ENCODE data around the gene TBC1D1.

Gene TBC1D1

DNA sequence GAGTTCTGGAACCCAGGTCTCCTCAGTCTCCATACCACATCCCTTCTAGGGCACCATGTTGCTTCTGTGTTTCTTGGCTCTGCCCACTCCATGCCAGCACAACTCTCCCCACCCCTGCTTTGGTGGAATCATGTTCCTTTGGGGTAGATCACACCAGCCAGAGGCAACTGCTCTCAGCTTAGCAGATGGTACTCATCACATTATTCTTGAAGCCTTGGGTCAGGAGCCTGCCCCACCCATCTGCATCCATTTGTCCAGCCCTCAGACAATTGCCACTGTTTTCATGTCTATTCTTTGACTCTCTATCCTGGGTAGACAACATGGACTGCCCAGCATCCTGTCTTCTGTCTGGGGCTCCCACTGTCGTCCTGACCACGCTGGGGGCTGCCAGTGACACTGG lies 216.9 kb downstream of the TBC1D1 start:
- DNase-seq = peak; percentile 10

DNA sequence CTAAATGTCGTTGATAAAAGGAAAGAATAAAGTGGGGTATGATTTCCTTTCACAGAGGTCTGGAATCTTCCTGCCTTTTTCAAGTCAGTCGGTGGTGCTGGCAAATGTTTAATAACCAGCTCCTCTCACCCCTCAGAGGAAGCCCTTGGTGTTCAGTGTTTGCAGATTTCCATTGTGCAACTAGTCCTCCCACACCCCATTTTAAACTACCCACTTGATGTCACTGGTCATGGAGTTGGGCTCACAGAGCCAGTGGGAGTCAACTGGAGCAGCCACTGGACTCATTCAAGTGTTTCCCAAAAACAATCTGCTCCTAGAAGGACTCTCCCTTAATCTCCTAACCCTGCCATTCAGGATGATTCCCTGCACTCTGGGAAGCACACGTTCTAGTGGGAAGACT lies 218.5 kb downstream of the TBC1D1 start:
- DNase-seq = peak; percentile 22

GRCh38 chr4:38109896-38110295 lies 219.0 kb downstream of the TBC1D1 start:
- DNase-seq = peak; percentile 81

DNA sequence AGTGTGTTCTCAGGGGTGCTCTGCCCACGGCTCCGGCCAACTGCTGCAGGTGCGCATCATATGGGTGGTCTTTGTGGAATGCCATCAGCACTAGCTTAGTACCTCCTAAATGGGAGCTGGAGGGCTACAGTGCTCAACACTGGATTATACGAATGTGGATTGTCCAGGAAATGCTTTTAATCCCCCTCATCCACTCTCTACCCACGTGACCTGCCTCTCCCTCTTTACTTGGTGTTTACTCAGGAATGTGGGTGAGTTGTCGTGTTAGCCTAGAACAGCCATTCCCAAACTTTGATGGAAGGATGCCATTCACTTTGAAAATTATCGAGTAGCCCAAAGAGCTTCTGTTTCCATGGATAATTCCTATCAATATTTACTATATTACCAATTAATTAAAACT lies 220.1 kb downstream of the TBC1D1 start:
- no peak for DNase-seq

GRCh38 chr4:38111717-38112116 lies 220.8 kb downstream of the TBC1D1 start:
- no peak for DNase-seq

- DNase-seq = no peak
These were observed 222.2 kb downstream of the TBC1D1 start for GRCh38 chr4:38113132-38113531.

- no peak for DNase-seq
These were observed 222.7 kb downstream of the TBC1D1 start for GRCh38 chr4:38113551-38113950.

GRCh38 chr4:38114386-38115150 lies 223.7 kb downstream of the TBC1D1 start:
- DNase-seq = no peak

DNA sequence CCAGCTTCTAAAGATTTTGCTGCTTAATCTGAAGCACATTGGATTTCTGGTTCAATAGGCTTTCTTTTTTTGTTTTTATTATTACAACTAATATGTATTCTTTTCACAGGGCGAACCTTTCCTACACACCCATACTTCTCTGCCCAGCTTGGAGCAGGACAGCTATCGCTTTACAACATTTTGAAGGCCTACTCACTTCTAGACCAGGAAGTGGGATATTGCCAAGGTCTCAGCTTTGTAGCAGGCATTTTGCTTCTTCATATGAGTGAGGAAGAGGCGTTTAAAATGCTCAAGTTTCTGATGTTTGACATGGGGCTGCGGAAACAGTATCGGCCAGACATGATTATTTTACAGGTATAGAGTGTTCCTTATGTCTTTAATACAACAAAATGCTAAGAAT lies 224.7 kb downstream of the TBC1D1 start:
- no peak for DNase-seq

DNA sequence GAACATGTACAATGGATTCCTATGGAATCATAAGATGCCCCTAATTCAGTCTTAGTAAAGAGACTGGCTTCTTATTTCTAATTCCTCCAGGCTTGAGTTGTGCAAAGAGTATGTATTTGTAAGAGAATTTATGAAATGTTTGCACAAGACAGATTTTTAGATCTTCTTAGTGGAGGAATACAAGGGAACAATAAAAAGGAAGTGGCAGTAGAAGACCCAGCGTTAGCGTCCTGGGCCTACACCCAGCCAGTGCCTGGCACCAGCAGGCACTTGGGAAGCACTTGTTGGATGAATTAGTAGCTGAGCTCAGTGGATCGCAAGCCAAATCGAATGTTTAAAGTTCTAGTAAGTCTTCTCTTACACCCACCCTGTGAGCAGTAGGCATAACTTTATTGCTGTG lies 226.7 kb downstream of the TBC1D1 start:
- DNase-seq = no peak

- DNase-seq = peak; percentile 79
These were observed 228.9 kb downstream of the TBC1D1 start for GRCh38 chr4:38119668-38120385.

DNA sequence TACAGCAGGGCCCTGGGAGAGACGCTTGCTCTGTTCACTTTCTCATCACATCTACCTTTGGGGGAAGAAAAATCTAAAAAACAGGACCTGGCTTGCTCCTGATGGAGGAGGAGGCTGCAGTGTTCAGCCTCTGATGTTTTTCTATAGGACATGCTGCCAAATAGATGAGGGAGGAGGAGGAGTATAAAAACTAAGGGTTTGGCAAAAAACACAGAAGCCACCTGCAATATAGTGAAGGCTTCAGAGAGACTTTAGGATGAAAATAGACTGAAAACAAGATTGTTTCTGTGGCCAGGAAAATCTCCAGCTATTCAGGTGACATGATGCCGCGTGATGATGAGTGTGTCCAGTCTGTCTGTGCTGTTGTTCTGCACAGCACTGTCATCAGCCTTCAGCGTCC lies 229.9 kb downstream of the TBC1D1 start:
- DNase-seq = no peak

DNA sequence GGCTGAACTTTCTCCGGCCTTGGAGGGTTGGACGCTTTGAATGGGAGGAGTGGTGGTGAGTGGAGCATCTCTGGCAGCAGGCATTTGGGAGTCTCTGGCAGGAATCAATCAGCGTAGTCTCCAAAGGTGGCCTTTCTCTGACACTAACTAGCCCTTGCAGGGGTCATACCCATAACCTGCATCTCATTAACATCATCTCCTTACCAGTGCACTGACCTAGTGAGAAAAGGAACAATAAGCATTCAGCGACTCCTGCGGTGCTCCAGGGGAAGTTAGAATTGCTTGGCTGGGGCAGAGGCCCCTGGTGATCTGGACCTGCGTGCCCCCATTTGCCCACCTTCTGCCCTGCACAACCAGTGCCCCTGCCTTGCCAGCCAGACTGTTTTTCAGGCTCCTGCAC lies 231.2 kb downstream of the TBC1D1 start:
- no peak for DNase-seq

DNA sequence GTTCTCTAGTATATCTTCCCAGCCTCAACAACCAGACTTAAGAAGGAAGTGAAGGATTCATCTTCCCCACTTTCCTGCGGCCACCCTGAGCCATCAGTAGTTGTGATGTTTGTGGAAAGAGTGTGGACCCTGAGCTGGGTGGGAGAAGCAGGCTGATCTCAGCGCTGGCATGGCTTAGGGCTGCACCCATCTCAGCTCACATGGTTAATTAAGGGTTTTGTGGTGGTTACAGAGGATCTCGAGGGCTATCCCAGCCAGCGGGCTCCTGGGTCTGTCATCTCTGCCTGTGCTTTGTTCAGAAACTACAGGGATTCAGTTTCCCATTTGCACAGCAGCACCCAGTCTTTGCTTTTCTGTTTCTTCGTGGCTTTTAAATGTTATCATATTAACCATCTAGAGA lies 232.7 kb downstream of the TBC1D1 start:
- peak; percentile 63 for DNase-seq

GRCh38 chr4:38124961-38125360 lies 234.1 kb downstream of the TBC1D1 start:
- DNase-seq = no peak

DNA sequence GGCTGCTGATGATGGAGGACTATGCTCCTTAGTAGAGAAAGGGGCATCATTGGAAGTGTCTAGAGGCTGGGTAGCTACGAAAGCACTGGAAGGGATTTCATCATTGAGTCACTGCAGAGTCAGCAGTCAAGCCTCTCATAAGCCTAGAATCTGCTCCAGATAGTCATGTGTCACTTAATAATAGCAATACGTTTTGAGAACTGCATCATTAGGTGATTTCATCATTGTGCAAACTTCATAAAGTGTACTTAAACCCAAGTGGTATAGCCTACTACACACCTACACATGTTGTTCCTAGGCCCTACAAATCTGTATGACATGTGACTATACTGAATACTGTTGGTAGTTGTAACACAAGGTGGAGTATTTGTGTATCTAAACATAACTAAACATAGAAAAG lies 234.9 kb downstream of the TBC1D1 start:
- DNase-seq = no peak

GRCh38 chr4:38128478-38129459 lies 237.9 kb downstream of the TBC1D1 start:
- DNase-seq = peak; percentile 82

DNA sequence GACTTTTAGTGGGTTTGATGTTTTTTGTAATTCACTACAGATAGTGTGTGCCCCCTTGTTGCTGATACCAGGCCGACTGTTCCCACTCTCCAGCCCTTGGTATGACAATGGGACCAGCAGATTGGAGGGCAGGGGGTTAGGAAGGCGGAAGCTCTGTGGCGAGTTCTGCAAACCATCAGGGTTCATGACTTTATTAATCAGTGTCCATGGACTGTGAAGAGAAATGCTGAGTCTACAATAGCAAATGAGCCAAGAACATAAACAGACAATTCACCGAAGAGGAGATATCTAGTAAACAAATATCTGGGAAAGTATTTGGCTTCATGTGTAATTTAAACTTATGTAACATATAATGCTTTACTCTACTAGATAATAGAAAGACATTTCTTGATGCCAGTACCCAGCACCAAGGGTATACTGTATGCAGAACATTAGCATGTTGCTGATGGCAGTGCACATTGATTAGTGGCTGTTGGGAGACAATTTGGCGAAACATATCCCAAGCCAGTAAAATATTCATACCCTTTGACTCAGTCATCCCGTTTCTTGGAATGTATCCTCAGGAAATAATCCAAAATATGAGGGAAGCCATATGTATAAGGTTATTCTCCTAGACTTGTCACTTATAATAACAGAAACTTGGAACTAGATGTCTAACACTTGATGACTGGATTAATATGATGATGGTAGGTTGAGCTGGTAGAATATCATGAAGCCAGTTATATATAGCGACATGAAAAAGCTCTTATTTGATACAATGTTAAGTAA lies 238.8 kb downstream of the TBC1D1 start:
- DNase-seq = no peak

GRCh38 chr4:38130884-38131283 lies 240.0 kb downstream of the TBC1D1 start:
- no peak for DNase-seq

- peak; percentile 26 for DNase-seq
These were observed 240.6 kb downstream of the TBC1D1 start for GRCh38 chr4:38131371-38132091.

GRCh38 chr4:38132107-38132673 lies 241.3 kb downstream of the TBC1D1 start:
- peak; percentile 4 for DNase-seq
